HCT116 (cell line): ENCODE results near the gene TENT4A.

Experiments used
- CTCF ChIP-seq, 3 experiments: fragments of 200-600 bp in 1 of 3; sonication (generic) in 1 of 3; IDR thresholded peaks in 2 of 3; conservative IDR thresholded peaks in 1 of 3; 2 replicates each; pipeline ENCODE4 v1.5.1; 2012 to 2017; ENCODE audit warnings: low read depth in 2 of 3, low read length in 2 of 3, antibody characterized with exemption in 1 of 3, borderline replicate concordance in 1 of 3, control low read depth in 1 of 3, mild to moderate bottlenecking in 1 of 3, mixed read lengths in 1 of 3, mixed run types in 1 of 3, moderate library complexity in 1 of 3; ENCODE audit not compliant: insufficient read depth in 1 of 3
- TCF7L2 ChIP-seq: IDR thresholded peaks from 2 replicates; pipeline ENCODE4 v1.7.0; 2011; ENCODE audit warnings: borderline replicate concordance, inconsistent platforms; ENCODE audit not compliant: insufficient read depth, insufficient read length; ENCODE audit errors: extremely low read depth

GRCh38 chr5:6728011-6728794 is 15.0 kb downstream of the TENT4A start:
- TF ChIP-seq CTCF (IDR thresholded peaks at IDR 0.05 in 2 of 3, conservative IDR thresholded peaks at IDR 0.05 in 1 of 3; ENCODE audit: borderline replicate concordance in 1 of 3, insufficient read depth in 1 of 3, low read depth in 2 of 3, low read length in 2 of 3) (no peak), TCF7L2 (no peak)
